Left ventricle myocardium inferior (tissue), 1 donor: ENCODE data around the gene UQCC2. TPM values are rescaled to one million over a fixed set of nuclear protein-coding genes. Genes with fewer than 3 reads are reported as not detected.

Experiments
- DNase-seq: peaks from one replicate; pipeline ENCODE4 v3.0.0-alpha.2; 2020
- H3K27ac ChIP-seq: fragments of 200-600 bp; replicated peaks from 2 replicates; pipeline ENCODE4 v1.8.0; 2021
- H3K27me3 ChIP-seq: fragments of 200-600 bp; 2 replicates; pipeline ENCODE4 v1.8.0; 2021; ENCODE audit warnings: low read depth
- H3K36me3 ChIP-seq: fragments of 200-600 bp; 2 replicates; pipeline ENCODE4 v1.8.0; 2021
- H3K4me1 ChIP-seq: fragments of 200-600 bp; 2 replicates; pipeline ENCODE4 v1.8.0; 2021
- H3K4me3 ChIP-seq: fragments of 200-600 bp; 2 replicates; pipeline ENCODE4 v1.8.0; 2021; ENCODE audit warnings: mild to moderate bottlenecking, moderate library complexity
- H3K9me3 ChIP-seq: fragments of 200-600 bp; replicated peaks from 2 replicates; pipeline ENCODE4 v1.8.0; 2021
- CTCF ChIP-seq: fragments of 200-600 bp; IDR thresholded peaks from 2 replicates; pipeline ENCODE4 v1.8.0; 2021; ENCODE audit warnings: antibody characterized with exemption, mild to moderate bottlenecking, borderline replicate concordance
- intact Hi-C: fragments of 100-400 bp; cut with micrococcal nuclease; formaldehyde crosslinking; loops from one replicate; pipeline ENCODE4 v1.11.0; 2022
- total RNA-seq: library from RNA; stranded (reverse); fragmentation: NEBNext Ultra II Directional; extraction: Animal tissue kit (Norgen Biotek cat#: 25700); gene quantifications from one replicate; pipeline ENCODE4 v1.2.1, GENCODE V29; 2021
- donor health status: DM: no; HTN: yes; CAD: no; lungs with severe emphysema.

Gene UQCC2
- total RNA-seq, 1 donor from 2014 or later, result 199 TPM

GRCh38 chr6:33709605-33710295 is 1.8 kb downstream of the UQCC2 start:
- peaks cover 7% of the 10 kb centered on the region for H3K36me3 ChIP-seq
- intact Hi-C loops, result no loop called here
- H3K9me3 ChIP-seq, result no peaks in the 10 kb centered on the region
- TF ChIP-seq CTCF, result no peak
- DNase-seq, result no peak
- H3K27ac ChIP-seq, result peak overlapping the region; percentile 98
- no peaks in the 10 kb centered on the region for H3K27me3 ChIP-seq
- peaks cover 42% of the 10 kb centered on the region for H3K4me1 ChIP-seq
- peak overlapping the region; percentile 85 for H3K4me3 ChIP-seq

GRCh38 chr6:33708516-33709204 is 2.8 kb downstream of the UQCC2 start:
- Histone ChIP-seq H3K36me3 (peaks cover 7% of the 10 kb centered on the region), H3K27ac (peak overlapping the region; percentile 98), H3K9me3 (no peaks in the 10 kb centered on the region), H3K4me1 (peaks cover 42% of the 10 kb centered on the region), H3K27me3 (no peaks in the 10 kb centered on the region), H3K4me3 (peak overlapping the region; percentile 85)
- no peak for TF ChIP-seq CTCF
- intact Hi-C loops, result no loop called here
- no peak for DNase-seq

- H3K27ac ChIP-seq, result peak overlapping the region; percentile 98
- no peak for DNase-seq
Observed at GRCh38 chr6:33707771-33708170, 3.7 kb downstream of the UQCC2 start.

GRCh38 chr6:33705955-33706725 is 5.4 kb downstream of the UQCC2 start:
- no peak for DNase-seq
- Histone ChIP-seq H3K27me3 (no peaks in the 10 kb centered on the region), H3K36me3 (peaks cover 7% of the 10 kb centered on the region), H3K4me3 (no peak overlapping the region), H3K4me1 (peaks cover 41% of the 10 kb centered on the region), H3K9me3 (no peaks in the 10 kb centered on the region), H3K27ac (no peak overlapping the region)
- TF ChIP-seq CTCF, result no peak
- intact Hi-C loops, result no loop called here

More at GRCh38 chr6:33707771-33708170, 3.7 kb downstream of the UQCC2 start:
- H3K4me3 ChIP-seq, result no peak overlapping the region
- intact Hi-C loops, result no loop called here
- H3K4me1 ChIP-seq, result peaks cover 42% of the 10 kb centered on the region
- no peaks in the 10 kb centered on the region for H3K9me3 ChIP-seq
- H3K36me3 ChIP-seq, result peaks cover 7% of the 10 kb centered on the region
- TF ChIP-seq CTCF, result no peak
- no peaks in the 10 kb centered on the region for H3K27me3 ChIP-seq

- Histone ChIP-seq H3K4me1 (peaks cover 37% of the 10 kb centered on the region), H3K9me3 (no peaks in the 10 kb centered on the region), H3K27me3 (no peaks in the 10 kb centered on the region), H3K4me3 (no peak overlapping the region), H3K27ac (no peak overlapping the region), H3K36me3 (peaks cover 7% of the 10 kb centered on the region)
- intact Hi-C loops, result no loop called here
- no peak for TF ChIP-seq CTCF
- DNase-seq, result no peak
Observed at GRCh38 chr6:33705268-33705885, 6.1 kb downstream of the UQCC2 start.
